HG03521 (cell line): ENCODE data around the gene HCN2.

Source experiments
- ATAC-seq: cut with Tn5 transposase; IDR thresholded peaks from one replicate; pipeline ENCODE4 v1.9.1; 2021; ENCODE audit warnings: mild to moderate bottlenecking, moderate library complexity; ENCODE audit not compliant: unreplicated experiment

HCN2 gene

GRCh38 chr19:570937-571565, 18.6 kb upstream of the HCN2 start:
- no peak for ATAC-seq

- ATAC-seq, result no peak
These were observed 18.1 kb upstream of the HCN2 start for GRCh38 chr19:571566-571974.

- ATAC-seq, result peak; percentile 77
These were observed 17.4 kb upstream of the HCN2 start, which contains the start of gene BSG for GRCh38 chr19:572140-572742. TSS of gene BSG (plus strand) at chr19:572596. CDS start at chr19:572635, 39 bp downstream.

GRCh38 chr19:572743-573518, 16.8 kb upstream of the HCN2 start:
- peak; percentile 6 for ATAC-seq

- ATAC-seq, result no peak
These were observed 16.2 kb upstream of the HCN2 start for GRCh38 chr19:573519-573825.

- ATAC-seq, result no peak
These were observed 14.8 kb upstream of the HCN2 start for GRCh38 chr19:574658-575526.

GRCh38 chr19:575527-576506, 13.9 kb upstream of the HCN2 start:
- ATAC-seq, result no peak

- ATAC-seq, result no peak
These were observed 12.8 kb upstream of the HCN2 start for GRCh38 chr19:576768-577438.

- no peak for ATAC-seq
These were observed 12.0 kb upstream of the HCN2 start for GRCh38 chr19:577439-578392.

- no peak for ATAC-seq
These were observed 10.4 kb upstream of the HCN2 start for GRCh38 chr19:579111-579841.

GRCh38 chr19:579842-580155, 9.9 kb upstream of the HCN2 start:
- ATAC-seq, result no peak

GRCh38 chr19:580274-580835, 9.3 kb upstream of the HCN2 start:
- no peak for ATAC-seq

- no peak for ATAC-seq
These were observed 8.1 kb upstream of the HCN2 start for GRCh38 chr19:581399-582111.

GRCh38 chr19:582497-583197, 7.0 kb upstream of the HCN2 start:
- ATAC-seq, result no peak

- ATAC-seq, result no peak
These were observed 6.3 kb upstream of the HCN2 start for GRCh38 chr19:583198-583967.

GRCh38 chr19:583968-584239, 5.8 kb upstream of the HCN2 start:
- ATAC-seq, result no peak
